A375 (cell line): ENCODE results near the gene GRM7. TPM values are rescaled to one million over a fixed set of nuclear protein-coding genes. Genes with fewer than 3 reads are reported as not detected.

Experiments used
- total RNA-seq: library from RNA; depleted of rRNA; stranded (reverse); fragments of >200 nt; shearing (Covaris generic); gene quantifications from 2 replicates; pipeline ENCODE4 v1.2.3, GENCODE V29; 2014; rRNA removed

GRM7 gene
- total RNA-seq, result 0.15 and 0.40 TPM in 2 replicates

DNA sequence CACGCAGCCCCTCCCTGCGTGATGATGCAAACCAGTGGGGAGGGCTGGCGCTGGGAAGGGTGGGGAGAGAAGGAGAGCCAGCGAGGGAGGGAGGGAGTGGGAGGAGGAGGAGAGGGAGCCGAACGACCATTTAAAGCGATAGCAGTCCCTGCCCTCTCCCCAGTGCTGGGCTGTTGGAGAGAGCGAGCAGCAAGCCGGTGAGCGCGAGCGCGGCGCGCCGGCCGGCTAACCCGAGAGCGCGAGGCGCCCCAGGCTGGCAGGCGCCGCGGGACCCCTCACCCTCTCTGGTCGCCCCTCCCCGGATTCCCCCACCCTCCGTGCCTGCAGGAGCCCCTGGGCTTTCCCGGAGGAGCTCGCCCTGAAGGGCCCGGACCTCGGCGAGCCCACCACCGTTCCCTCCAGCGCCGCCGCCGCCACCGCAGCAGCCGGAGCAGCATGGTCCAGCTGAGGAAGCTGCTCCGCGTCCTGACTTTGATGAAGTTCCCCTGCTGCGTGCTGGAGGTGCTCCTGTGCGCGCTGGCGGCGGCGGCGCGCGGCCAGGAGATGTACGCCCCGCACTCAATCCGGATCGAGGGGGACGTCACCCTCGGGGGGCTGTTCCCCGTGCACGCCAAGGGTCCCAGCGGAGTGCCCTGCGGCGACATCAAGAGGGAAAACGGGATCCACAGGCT lies at the start of gene GRM7:
GRM7 (plus strand) TSS at position 162 of the 671 bp plus-strand sequence.

